CD4-positive, alpha-beta T cell treated with Interleukin-17A for 1 hour (primary cell): ENCODE results near the gene NKX1-1.

Experiments
- DNase-seq: peaks from one replicate; pipeline ENCODE4 v3.0.0-alpha.2; 2020

Gene NKX1-1

GRCh38 chr4:1416051-1416947 lies 10.1 kb upstream of the NKX1-1 start:
- DNase-seq, result no peak

GRCh38 chr4:1415681-1415981 lies 9.4 kb upstream of the NKX1-1 start:
- no peak for DNase-seq

GRCh38 chr4:1414831-1415680 lies 8.8 kb upstream of the NKX1-1 start:
- DNase-seq, result no peak

GRCh38 chr4:1413687-1414479 lies 7.6 kb upstream of the NKX1-1 start:
- no peak for DNase-seq

- DNase-seq, result no peak
Measured at GRCh38 chr4:1413204-1413663, 7.0 kb upstream of the NKX1-1 start.

DNA sequence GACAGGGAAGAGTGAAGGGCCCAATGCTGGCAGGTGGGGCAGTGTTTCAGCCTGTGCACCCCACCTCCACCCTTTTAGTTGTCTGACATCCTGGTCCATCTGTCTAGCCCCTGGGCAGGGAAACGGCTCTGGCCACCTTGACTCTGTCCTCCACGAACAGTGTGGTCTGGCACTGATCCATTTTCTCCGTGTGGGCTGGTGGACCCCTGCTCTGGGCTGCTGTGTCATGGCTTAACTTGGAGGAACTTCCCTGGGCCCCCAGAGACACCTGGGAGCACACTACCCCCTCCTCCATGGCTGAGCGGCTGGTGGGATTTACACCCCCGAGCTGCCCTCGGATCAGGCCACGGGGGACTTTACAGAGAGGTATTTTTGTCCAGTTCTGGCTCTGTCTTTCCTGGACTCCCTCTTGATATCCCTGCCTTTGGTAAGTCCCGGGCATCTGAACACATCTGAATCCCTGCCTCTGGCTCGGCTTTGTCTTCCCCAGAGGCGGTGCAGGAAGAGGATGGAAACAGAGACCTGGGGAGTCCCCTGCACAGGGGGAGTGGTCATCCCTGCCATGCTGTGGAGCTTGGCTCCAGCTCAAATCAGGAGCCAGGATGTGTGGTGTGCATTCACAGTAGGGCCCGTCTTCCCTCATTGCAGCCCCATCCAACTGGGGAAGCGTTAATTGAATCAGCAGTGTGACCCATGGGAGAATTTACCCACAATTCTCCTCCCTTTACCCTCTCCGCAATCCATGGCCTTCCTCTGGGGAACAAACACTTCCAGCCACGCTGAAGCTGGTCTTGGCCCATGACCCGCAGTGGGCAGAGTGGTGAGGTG lies 6.3 kb upstream of the NKX1-1 start:
- DNase-seq, result no peak

GRCh38 chr4:1411436-1412375 lies 5.5 kb upstream of the NKX1-1 start:
- DNase-seq, result no peak

DNA sequence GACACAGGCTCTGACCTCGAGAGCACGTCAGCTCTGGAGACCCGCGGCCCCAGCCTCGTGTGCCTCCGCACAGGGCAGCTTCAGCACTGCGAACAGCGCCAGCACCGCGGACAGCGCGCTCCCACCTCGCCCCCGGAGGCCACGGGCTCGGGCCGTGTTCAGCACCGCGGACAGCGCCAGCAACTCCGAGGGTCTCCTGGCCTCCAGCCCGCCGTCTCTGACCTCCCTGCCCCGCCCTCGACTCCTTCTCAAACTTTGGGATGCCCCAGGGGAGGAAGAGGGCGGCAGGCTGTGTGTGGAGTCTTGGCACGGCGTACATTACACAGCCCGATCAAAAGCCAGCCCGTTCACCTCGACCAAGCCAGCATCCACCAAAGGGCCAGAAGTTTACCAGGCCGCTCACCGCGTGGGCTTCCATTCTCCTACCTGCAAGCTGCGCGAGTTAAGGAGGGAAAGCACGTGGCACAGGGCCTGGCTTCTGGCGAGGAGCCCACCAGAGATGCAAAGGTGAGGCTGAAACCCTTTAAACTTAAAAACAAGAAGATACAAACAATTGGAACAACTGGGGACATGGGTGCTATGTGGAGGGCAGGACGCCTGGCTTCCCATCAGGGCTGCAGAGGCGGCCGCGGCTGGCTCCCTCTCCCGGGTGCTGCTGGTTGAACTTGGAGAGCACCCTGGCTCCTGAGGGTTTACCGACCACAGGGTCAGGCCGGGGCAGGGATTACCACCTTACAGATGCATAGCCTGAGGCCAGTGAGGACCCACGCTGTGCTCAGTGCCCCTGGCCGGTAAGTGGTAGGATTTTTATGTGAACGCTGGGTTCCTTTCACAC lies 4.5 kb upstream of the NKX1-1 start:
- peak; percentile 10 for DNase-seq

DNA sequence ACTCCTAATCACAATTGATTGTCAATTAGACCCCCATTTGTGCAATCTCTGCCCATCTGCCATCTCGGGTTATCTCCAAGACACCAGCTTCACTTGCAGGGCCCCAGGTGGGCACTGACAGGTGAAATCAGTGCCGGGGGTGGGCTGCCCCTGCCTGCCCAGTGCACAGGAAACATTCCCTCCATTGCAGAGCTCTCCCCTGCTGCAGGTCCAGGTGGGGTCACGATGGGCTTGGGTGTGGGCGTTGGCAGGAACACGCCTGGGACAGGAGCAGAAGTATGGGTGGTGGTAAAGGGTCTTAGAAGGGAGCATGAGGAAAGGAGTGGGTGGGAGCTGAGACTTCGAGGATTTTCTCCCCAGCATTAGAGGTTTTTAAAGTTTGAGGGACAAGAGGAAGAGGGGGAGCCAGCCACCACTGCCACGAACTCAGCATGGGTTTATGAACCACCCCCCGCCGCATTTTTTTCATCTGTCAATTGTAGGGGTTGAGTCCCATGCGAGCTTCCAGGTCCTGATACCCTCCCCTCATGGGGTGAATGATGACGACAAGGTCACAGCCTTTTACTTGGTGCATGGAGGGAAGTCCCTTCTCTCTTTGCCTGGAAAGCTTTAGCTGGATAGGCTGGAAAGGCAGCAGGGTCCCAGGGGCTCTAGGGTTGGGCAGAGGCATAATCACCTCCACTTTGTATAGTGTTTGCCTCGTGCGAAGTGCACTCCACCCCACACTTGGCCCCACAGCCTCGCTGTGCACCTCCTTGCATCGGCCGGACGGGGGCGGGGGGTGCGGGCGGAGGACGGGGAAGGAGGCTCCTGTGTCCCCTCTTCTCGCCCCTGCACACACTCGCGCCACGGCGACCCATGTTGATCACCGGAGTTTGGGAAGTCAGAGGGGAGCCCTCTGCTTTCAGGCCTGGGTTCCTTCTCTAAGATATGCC lies 3.5 kb upstream of the NKX1-1 start:
- DNase-seq, result no peak

- DNase-seq, result no peak
Measured at GRCh38 chr4:1409079-1409478, 2.8 kb upstream of the NKX1-1 start.

DNA sequence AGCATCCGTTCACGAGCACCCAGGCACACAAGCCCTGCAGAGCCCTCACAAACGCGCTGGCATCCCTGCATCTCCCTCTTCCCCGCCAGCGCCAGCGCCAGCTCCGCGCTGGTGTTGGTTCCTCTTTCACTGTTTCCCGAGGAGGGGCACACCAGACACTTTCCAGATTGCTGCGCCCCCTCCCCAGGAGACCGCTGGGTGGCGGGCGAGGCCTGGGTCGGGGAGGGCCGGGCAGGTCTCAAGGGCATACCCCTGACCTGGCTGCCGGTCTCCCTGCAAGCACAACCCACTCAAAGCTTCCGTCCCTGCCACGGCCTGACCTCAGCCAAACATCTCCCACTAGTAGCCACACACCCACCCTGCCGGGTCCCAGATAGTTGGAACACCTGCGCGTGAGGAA lies 2.2 kb upstream of the NKX1-1 start:
- no peak for DNase-seq

DNA sequence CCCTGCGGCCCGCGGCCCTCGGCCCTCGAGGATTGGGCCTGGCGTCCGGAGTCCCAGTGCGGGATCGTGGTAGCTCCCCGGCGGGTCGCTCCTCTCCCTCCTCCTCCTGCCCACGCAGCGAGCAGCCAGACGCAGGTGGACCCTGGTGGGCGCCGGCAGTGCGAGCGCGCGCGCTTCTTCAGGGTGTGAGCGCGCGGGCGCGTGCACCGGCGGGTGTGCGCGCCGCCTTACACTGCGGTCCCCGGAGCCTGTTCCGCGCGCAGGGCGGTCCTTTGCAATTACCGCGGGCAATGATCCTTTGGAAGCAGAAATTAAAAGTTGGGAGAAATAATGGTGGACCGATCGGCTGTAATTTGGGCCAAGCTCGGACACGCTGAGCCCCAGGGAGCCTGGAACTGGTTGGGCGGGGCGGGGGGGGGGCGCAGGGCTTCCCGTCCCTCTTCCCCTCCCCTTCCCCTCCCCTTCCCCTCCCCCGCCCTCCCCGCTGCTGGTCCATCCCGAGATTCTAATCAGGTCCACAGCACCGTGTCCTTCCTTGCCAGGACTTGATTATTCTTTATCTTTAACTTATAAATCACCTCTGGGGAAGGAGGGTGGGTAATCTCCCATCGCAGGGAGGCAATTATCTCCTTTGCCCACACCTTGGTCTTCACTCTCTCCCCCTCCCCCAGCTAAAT lies 1.6 kb upstream of the NKX1-1 start:
- no peak for DNase-seq

DNA sequence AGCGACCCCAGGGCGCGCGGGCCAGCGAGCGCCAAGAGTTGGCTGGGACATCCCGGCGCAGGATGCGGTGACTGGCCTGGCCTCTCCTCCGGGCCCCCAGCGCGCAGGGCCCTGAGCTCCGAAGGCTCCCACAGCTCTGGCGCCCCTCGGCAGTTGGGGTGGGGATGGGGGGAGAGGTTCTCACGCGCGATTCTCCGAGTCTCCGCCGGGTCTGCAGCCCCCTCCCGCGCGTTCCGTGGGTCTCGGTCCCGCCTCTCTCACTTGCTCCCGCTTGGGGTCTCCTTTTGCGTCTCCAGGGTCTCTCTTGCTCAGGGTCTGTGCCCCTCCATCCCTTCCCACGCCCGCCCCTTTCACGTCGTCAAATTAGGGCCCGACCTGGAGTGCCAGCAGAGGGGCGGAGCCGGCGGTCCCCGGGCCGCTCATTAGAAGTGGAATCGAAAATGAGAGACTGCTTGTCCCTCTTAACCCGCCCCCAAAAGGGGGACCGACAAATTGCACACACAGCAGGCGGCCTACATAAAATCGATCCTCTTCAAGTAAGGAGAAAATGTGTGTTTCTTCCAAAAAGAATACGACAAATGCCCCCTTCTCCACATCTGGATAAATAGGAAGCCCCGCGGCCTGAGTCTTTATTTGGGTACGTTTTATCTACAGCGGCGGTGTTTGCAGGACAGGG lies 877 bp upstream of the NKX1-1 start:
- no peak for DNase-seq

- DNase-seq, result no peak
Measured at GRCh38 chr4:1405636-1406393, 427 bp downstream of the NKX1-1 start.

GRCh38 chr4:1405254-1405635 lies 997 bp downstream of the NKX1-1 start:
- DNase-seq, result no peak

- DNase-seq, result no peak
Measured at GRCh38 chr4:1404573-1405253, 1.5 kb downstream of the NKX1-1 start.
